SIG-M5 treated with dmso at 0.1 percent for 504 hours (cell line): ENCODE results near the gene SH3BP1.

Source experiments
- DNase-seq: peaks from one replicate; lab custom pipeline; 2025; ENCODE audit not compliant: unreplicated experiment; lab: John Stamatoyannopoulos, UW

Gene SH3BP1

DNA sequence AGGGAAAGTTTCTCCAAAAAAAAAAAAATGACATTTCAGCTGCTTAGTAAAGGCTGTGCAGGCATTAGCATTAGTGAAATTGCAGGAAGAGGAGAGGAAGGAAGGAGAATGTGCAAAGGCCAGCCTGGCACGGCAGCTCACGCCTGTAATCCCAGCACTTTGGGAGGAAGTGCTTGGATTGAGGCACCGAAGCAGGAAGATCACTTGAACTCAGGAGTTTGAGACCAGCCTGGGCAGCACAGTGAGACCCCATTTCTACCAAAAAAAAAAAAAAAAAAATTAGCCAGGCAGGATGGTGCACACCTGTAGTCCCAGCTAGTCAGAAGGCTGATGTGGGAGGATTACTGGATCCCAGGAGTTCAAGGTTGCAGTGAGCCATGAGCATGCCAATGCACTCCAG lies 65.2 kb downstream of the SH3BP1 start:
- no peak for DNase-seq

DNA sequence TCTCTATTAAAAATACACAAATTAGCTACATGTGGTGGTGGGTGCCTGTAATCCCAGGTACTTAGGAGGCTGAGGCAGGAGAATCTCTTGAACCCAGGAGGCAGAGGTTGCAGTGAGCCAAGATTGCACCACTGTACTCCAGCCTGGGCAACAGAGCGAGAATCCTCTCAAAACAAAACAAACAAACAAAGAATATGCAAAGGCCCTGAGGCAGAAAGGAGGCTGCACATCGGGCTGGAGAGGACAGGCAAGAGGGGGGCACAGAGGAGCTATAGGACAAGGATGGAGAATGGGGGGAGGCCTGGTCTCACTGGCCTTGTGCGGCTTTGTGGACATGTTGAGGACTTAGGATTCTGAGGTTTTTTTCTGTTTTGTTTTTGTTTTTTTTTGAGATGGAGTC lies 65.7 kb downstream of the SH3BP1 start:
- DNase-seq: no peak
